ENCODE data around the gene KRT38.

KRT38 gene

GRCh38 chr17:41484920-41485904 is 44.4 kb upstream of the KRT38 start:
- DNase-seq (ENCODE audit: low spot score) (no peak), ATAC-seq (ENCODE audit: low read depth) (no peak)
- no peaks in the 10 kb centered on the region for H3K36me3 ChIP-seq (ENCODE audit: low read depth)
- no peaks in the 10 kb centered on the region for H3K27me3 ChIP-seq (ENCODE audit: insufficient read depth, poor library complexity, severe bottlenecking)
- no peak overlapping the region for H3K4me3 ChIP-seq (ENCODE audit: severe bottlenecking)
- no peaks in the 10 kb centered on the region for H3K4me1 ChIP-seq (ENCODE audit: insufficient read depth, poor library complexity, severe bottlenecking)
- no peak for TF ChIP-seq CTCF (IDR thresholded peaks at IDR 0.05; ENCODE audit: poor library complexity, severe bottlenecking)
- no peaks in the 10 kb centered on the region for H3K9me3 ChIP-seq (ENCODE audit: severe bottlenecking)
- H3K27ac ChIP-seq (ENCODE audit: poor library complexity, severe bottlenecking) = no peak overlapping the region

GRCh38 chr17:41483991-41484826 is 43.4 kb upstream of the KRT38 start:
- H3K4me3 ChIP-seq (ENCODE audit: severe bottlenecking) = no peak overlapping the region
- DNase-seq (ENCODE audit: low spot score) (no peak), ATAC-seq (ENCODE audit: low read depth) (no peak)
- no peaks in the 10 kb centered on the region for H3K36me3 ChIP-seq (ENCODE audit: low read depth)
- no peak overlapping the region for H3K27ac ChIP-seq (ENCODE audit: poor library complexity, severe bottlenecking)
- H3K27me3 ChIP-seq (ENCODE audit: insufficient read depth, poor library complexity, severe bottlenecking) = no peaks in the 10 kb centered on the region
- no peaks in the 10 kb centered on the region for H3K9me3 ChIP-seq (ENCODE audit: severe bottlenecking)
- H3K4me1 ChIP-seq (ENCODE audit: insufficient read depth, poor library complexity, severe bottlenecking) = no peaks in the 10 kb centered on the region
- TF ChIP-seq CTCF (IDR thresholded peaks at IDR 0.05; ENCODE audit: poor library complexity, severe bottlenecking) = no peak

DNA sequence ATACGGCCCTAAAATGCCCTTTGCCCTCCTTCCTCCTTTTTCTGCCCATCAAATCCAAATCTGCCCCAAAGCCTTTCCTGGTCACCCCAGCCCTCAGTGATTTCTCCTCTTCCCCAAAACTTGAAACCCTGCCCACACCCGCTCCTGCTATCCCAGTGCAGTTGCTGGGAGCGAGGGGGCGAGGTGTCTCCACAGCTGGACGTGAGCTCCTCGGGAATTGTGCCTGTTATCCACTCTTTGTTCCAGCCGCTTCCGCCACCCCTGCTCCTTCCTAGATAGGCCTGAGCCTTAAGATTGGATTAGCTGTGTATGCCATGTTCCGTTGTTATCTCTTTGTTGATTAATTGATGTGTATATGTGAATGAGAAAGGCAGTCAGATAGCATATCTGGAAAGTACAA is 42.7 kb upstream of the KRT38 start:
- ATAC-seq (ENCODE audit: low read depth) = no peak
- H3K27me3 ChIP-seq (ENCODE audit: insufficient read depth, poor library complexity, severe bottlenecking) = no peaks in the 10 kb centered on the region
- H3K4me3 ChIP-seq (ENCODE audit: severe bottlenecking) = no peak overlapping the region
- H3K36me3 ChIP-seq (ENCODE audit: low read depth) = no peaks in the 10 kb centered on the region
- no peaks in the 10 kb centered on the region for H3K9me3 ChIP-seq (ENCODE audit: severe bottlenecking)
- no peak overlapping the region for H3K27ac ChIP-seq (ENCODE audit: poor library complexity, severe bottlenecking)
- DNase-seq (ENCODE audit: low spot score) = no peak
- no peak for TF ChIP-seq CTCF (IDR thresholded peaks at IDR 0.05; ENCODE audit: poor library complexity, severe bottlenecking)
- no peaks in the 10 kb centered on the region for H3K4me1 ChIP-seq (ENCODE audit: insufficient read depth, poor library complexity, severe bottlenecking)

GRCh38 chr17:41481036-41481435 is 40.3 kb upstream of the KRT38 start, which contains the start of gene KRT35:
KRT35 (minus strand) TSS chr17:41481151; CDS start chr17:41481097, 54 bp downstream.
- Histone ChIP-seq H3K9me3 (ENCODE audit: severe bottlenecking) (no peaks in the 10 kb centered on the region), H3K4me1 (ENCODE audit: insufficient read depth, poor library complexity, severe bottlenecking) (no peaks in the 10 kb centered on the region), H3K27ac (ENCODE audit: poor library complexity, severe bottlenecking) (no peak within 1 kb of the TSS), H3K4me3 (ENCODE audit: severe bottlenecking) (no peak within 1 kb of the TSS), H3K36me3 (ENCODE audit: low read depth) (no peaks in the 10 kb centered on the region), H3K27me3 (ENCODE audit: insufficient read depth, poor library complexity, severe bottlenecking) (no peaks in the 10 kb centered on the region)
- TF ChIP-seq CTCF (IDR thresholded peaks at IDR 0.05; ENCODE audit: poor library complexity, severe bottlenecking) = no peak
- DNase-seq (ENCODE audit: low spot score) = no peak
- no peak for ATAC-seq (ENCODE audit: low read depth)
